ENCODE measurements around the gene CXCR4.

- TF ChIP-seq FOS (IDR thresholded peaks at IDR 0.05; ENCODE audit: low read depth, low read length) (no peak), CTCF (conservative IDR thresholded peaks at IDR 0.05; ENCODE audit: low read depth, low read length) (no peak), POLR2A (IDR thresholded peaks at IDR 0.05; ENCODE audit: low read depth, low read length) (no peak), USF2 (IDR thresholded peaks at IDR 0.05; ENCODE audit: low read depth, low read length) (no peak), RAD21 (IDR thresholded peaks at IDR 0.05; ENCODE audit: low read length) (no peak), MXI1 (IDR thresholded peaks at IDR 0.05; ENCODE audit: borderline replicate concordance, low read depth, low read length) (no peak), RFX5 (IDR thresholded peaks at IDR 0.05; ENCODE audit: low read depth, low read length) (no peak), MAFK (IDR thresholded peaks at IDR 0.05; ENCODE audit: low read depth, low read length) (no peak), RCOR1 (IDR thresholded peaks at IDR 0.05; ENCODE audit: insufficient replicate concordance, low read length) (no peak), NFE2L2 (IDR thresholded peaks at IDR 0.05; ENCODE audit: low read depth, low read length) (no peak), BHLHE40 (IDR thresholded peaks at IDR 0.05; ENCODE audit: low read depth, low read length) (no peak)
Measured at GRCh38 chr2:136098441-136098840, 19.5 kb downstream of the CXCR4 start.
